SK-N-MC (cell line): ENCODE data around the gene DCHS2.

Source experiments
- EZH2 ChIP-seq: fragments of 200-600 bp; sonication (generic); IDR thresholded peaks from one replicate; pipeline ENCODE4 v1.6.1; 2017; ENCODE audit warnings: antibody characterized with exemption
- FOXP2 ChIP-seq: optimal IDR thresholded peaks from 2 replicates; pipeline ENCODE3; 2011; ENCODE audit warnings: mild to moderate bottlenecking, moderate library complexity; ENCODE audit not compliant: insufficient read depth; ENCODE audit errors: extremely low read length, control extremely low read depth
- POLR2AphosphoS5 ChIP-seq: IDR thresholded peaks from 2 replicates; pipeline ENCODE4 v1.6.1; 2012; ENCODE audit warnings: mild to moderate bottlenecking, low read depth, low read length, borderline replicate concordance

- TF ChIP-seq POLR2AphosphoS5 = no peak
- TF ChIP-seq EZH2 = no peak
- TF ChIP-seq FOXP2 = no peak
Measured at GRCh38 chr4:154312246-154312645, 179.4 kb downstream of the DCHS2 start.
